NCI-H146 treated with DMSO at 0.1 percent for 48 hours (cell line): ENCODE data around the gene NAXE.
"Not testable (repeated sequence)": the region's sequence is repeated elsewhere in the genome, so short reads cannot be mapped to it uniquely, and the experiment has no call there.

Experiments
- DNase-seq: peaks from one replicate; lab custom pipeline; 2025; ENCODE audit not compliant: unreplicated experiment; lab: John Stamatoyannopoulos, UW

Gene NAXE

GRCh38 chr1:156566436-156566835 lies 25.1 kb upstream of the NAXE start:
- no peak for DNase-seq

- DNase-seq, result no peak
Observed at GRCh38 chr1:156571261-156571852, 20.2 kb upstream of the NAXE start.

GRCh38 chr1:156571919-156572662 lies 19.5 kb upstream of the NAXE start, which contains the start of gene IQGAP3:
Gene IQGAP3 (minus strand): TSS chr1:156572565. CDS start chr1:156572529, 36 bp downstream.
- DNase-seq, result peak; percentile 70

GRCh38 chr1:156572663-156573018 lies 18.9 kb upstream of the NAXE start:
- no peak for DNase-seq

GRCh38 chr1:156574039-156574633 lies 17.4 kb upstream of the NAXE start:
- no peak for DNase-seq

- peak; percentile 33 for DNase-seq
Observed at GRCh38 chr1:156577550-156577949, 14.0 kb upstream of the NAXE start.

GRCh38 chr1:156578055-156578454 lies 13.5 kb upstream of the NAXE start:
- no peak for DNase-seq

- DNase-seq, result no peak
Observed at GRCh38 chr1:156579472-156579871, 12.1 kb upstream of the NAXE start, which contains the start of gene TTC24. Gene TTC24 (plus strand): TSS chr1:156579723. CDS start chr1:156581365, 1,642 bp downstream.

GRCh38 chr1:156581661-156582387 lies 9.8 kb upstream of the NAXE start:
- no peak for DNase-seq

GRCh38 chr1:156582388-156583017 lies 9.1 kb upstream of the NAXE start:
- no peak for DNase-seq

GRCh38 chr1:156583821-156584622 lies 7.6 kb upstream of the NAXE start:
- DNase-seq, result peak; percentile 54

- peak; percentile 27 for DNase-seq
Observed at GRCh38 chr1:156584813-156585212, 6.8 kb upstream of the NAXE start.

GRCh38 chr1:156586323-156586722 lies 5.3 kb upstream of the NAXE start:
- peak; percentile 69 for DNase-seq

GRCh38 chr1:156586892-156587477 lies 4.6 kb upstream of the NAXE start:
- DNase-seq, result no peak

- DNase-seq, result not testable (repeated sequence)
Observed at GRCh38 chr1:156587927-156588326, 3.6 kb upstream of the NAXE start.

GRCh38 chr1:156589546-156589945 lies 2.0 kb upstream of the NAXE start:
- no peak for DNase-seq

GRCh38 chr1:156590326-156591180 lies 1.0 kb upstream of the NAXE start:
- no peak for DNase-seq

GRCh38 chr1:156591181-156591431 lies 470 bp upstream of the NAXE start:
- DNase-seq, result no peak
